Mammary epithelial cell (primary cell): ENCODE results near the gene AGO1.

Source experiments
- EZH2 ChIP-seq: IDR thresholded peaks from 2 replicates; pipeline ENCODE4 v1.6.1; 2012; ENCODE audit warnings: low read length, inconsistent platforms, borderline replicate concordance
- TF ChIP-seq, protein P1 (sequence below), 2 donors: IDR thresholded peaks in 1 of 2; conservative IDR thresholded peaks in 1 of 2; 2 replicates each; pipeline ENCODE4 v1.5.1; 2011 to 2012; ENCODE audit warnings: inconsistent platforms in 2 of 2, low read length in 2 of 2, mild to moderate bottlenecking in 2 of 2, control low read depth in 1 of 2, low read depth in 1 of 2; ENCODE audit not compliant: insufficient read depth in 1 of 2; ENCODE audit errors: extremely low read depth in 1 of 2

GRCh38 chr1:35887508-35887907 is 4.5 kb downstream of the AGO1 start:
- TF ChIP-seq, protein P1, sequence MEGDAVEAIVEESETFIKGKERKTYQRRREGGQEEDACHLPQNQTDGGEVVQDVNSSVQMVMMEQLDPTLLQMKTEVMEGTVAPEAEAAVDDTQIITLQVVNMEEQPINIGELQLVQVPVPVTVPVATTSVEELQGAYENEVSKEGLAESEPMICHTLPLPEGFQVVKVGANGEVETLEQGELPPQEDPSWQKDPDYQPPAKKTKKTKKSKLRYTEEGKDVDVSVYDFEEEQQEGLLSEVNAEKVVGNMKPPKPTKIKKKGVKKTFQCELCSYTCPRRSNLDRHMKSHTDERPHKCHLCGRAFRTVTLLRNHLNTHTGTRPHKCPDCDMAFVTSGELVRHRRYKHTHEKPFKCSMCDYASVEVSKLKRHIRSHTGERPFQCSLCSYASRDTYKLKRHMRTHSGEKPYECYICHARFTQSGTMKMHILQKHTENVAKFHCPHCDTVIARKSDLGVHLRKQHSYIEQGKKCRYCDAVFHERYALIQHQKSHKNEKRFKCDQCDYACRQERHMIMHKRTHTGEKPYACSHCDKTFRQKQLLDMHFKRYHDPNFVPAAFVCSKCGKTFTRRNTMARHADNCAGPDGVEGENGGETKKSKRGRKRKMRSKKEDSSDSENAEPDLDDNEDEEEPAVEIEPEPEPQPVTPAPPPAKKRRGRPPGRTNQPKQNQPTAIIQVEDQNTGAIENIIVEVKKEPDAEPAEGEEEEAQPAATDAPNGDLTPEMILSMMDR (conservative IDR thresholded peaks at IDR 0.05 in 1 of 2, IDR thresholded peaks at IDR 0.05 in 1 of 2; ENCODE audit: extremely low read depth in 1 of 2, insufficient read depth in 1 of 2, low read depth in 1 of 2, low read length in 2 of 2), result no peak
- no peak for TF ChIP-seq EZH2
